H9 (cell line): ENCODE data around the gene WDR48. TPM values are rescaled to one million over a fixed set of nuclear protein-coding genes. Genes with fewer than 3 reads are reported as not detected.

ENCODE experiments used
- DNase-seq: peaks from one replicate; pipeline ENCODE4 v3.0.0-alpha.2; 2017
- H2AFZ ChIP-seq: one replicate; pipeline ENCODE4 v1.6.1; 2013; ENCODE audit warnings: mild to moderate bottlenecking, low read length, control low read depth, moderate library complexity
- H2AK5ac ChIP-seq: 2 replicates; pipeline ENCODE4 v1.6.1; 2013; ENCODE audit warnings: low read length, control low read depth, mixed read lengths; ENCODE audit not compliant: insufficient read length
- H2BK120ac ChIP-seq: one replicate; pipeline ENCODE4 v1.6.1; 2013; ENCODE audit warnings: low read depth, mild to moderate bottlenecking, low read length, control low read depth, inconsistent platforms; ENCODE audit not compliant: poor library complexity, severe bottlenecking
- H2BK12ac ChIP-seq: 2 replicates; pipeline ENCODE4 v1.6.1; 2013; ENCODE audit warnings: low read length, control low read depth, mixed read lengths, low read depth; ENCODE audit not compliant: insufficient read length
- H2BK15ac ChIP-seq: 2 replicates; pipeline ENCODE4 v1.6.1; 2013; ENCODE audit warnings: low read depth, low read length, control low read depth
- H2BK20ac ChIP-seq: one replicate; pipeline ENCODE4 v1.6.1; 2013; ENCODE audit warnings: low read depth, mild to moderate bottlenecking, low read length, control low read depth, inconsistent platforms; ENCODE audit not compliant: poor library complexity, severe bottlenecking
- H2BK5ac ChIP-seq: 2 replicates; pipeline ENCODE4 v1.6.1; 2013; ENCODE audit warnings: low read length, control low read depth, mixed read lengths; ENCODE audit not compliant: insufficient read length
- H3K14ac ChIP-seq: 2 replicates; pipeline ENCODE4 v1.6.1; 2013; ENCODE audit warnings: low read length, control low read depth; ENCODE audit not compliant: insufficient read depth
- H3K18ac ChIP-seq: 2 replicates; pipeline ENCODE4 v1.6.1; 2013; ENCODE audit warnings: low read depth, mild to moderate bottlenecking, mixed read lengths, low read length, control low read depth; ENCODE audit not compliant: insufficient read length
- H3K23ac ChIP-seq: 2 replicates; pipeline ENCODE4 v1.6.1; 2013; ENCODE audit warnings: low read length, control low read depth, mixed read lengths, low read depth; ENCODE audit not compliant: insufficient read length
- H3K23me2 ChIP-seq: 2 replicates; pipeline ENCODE4 v1.6.1; 2013; ENCODE audit warnings: low read depth, mild to moderate bottlenecking, mixed read lengths, low read length, control low read depth; ENCODE audit not compliant: insufficient read length, poor library complexity, severe bottlenecking
- H3K27ac ChIP-seq: 2 replicates; pipeline ENCODE4 v1.5.1; 2013; ENCODE audit warnings: low read length, control low read depth, mixed read lengths, low read depth; ENCODE audit not compliant: insufficient read length
- H3K27me3 ChIP-seq: 2 replicates; pipeline ENCODE4 v1.6.1; 2013; ENCODE audit warnings: low read length, control low read depth, inconsistent platforms; ENCODE audit not compliant: insufficient read depth
- H3K4ac ChIP-seq: 2 replicates; pipeline ENCODE4 v1.6.1; 2013; ENCODE audit warnings: low read depth, mild to moderate bottlenecking, control low read depth, inconsistent platforms, low read length, moderate library complexity
- H3K4me1 ChIP-seq: 2 replicates; pipeline ENCODE4 v1.6.1; 2013; ENCODE audit warnings: low read length, control low read depth, inconsistent platforms; ENCODE audit not compliant: insufficient read depth
- H3K4me2 ChIP-seq: 2 replicates; pipeline ENCODE4 v1.6.1; 2013; ENCODE audit warnings: low read length, control low read depth, mixed read lengths; ENCODE audit not compliant: insufficient read length, insufficient read depth
- H3K56ac ChIP-seq: 2 replicates; pipeline ENCODE4 v1.6.1; 2013; ENCODE audit warnings: low read depth, mild to moderate bottlenecking, mixed read lengths, low read length, control low read depth; ENCODE audit not compliant: insufficient read length
- H3K79me1 ChIP-seq: 2 replicates; pipeline ENCODE4 v1.6.1; 2013; ENCODE audit warnings: low read depth, mild to moderate bottlenecking, moderate library complexity, low read length, control low read depth, inconsistent platforms; ENCODE audit not compliant: insufficient read depth, poor library complexity, severe bottlenecking
- H3K79me2 ChIP-seq: 2 replicates; pipeline ENCODE4 v1.6.1; 2013; ENCODE audit warnings: low read length, control low read depth, inconsistent platforms; ENCODE audit not compliant: insufficient read depth
- H3K9ac ChIP-seq: 2 replicates; pipeline ENCODE4 v1.6.1; 2013; ENCODE audit warnings: low read length, control low read depth, mixed read lengths; ENCODE audit not compliant: insufficient read length; ENCODE audit errors: extremely low read depth
- H3K9me3 ChIP-seq: one replicate; pipeline ENCODE4 v1.6.1; 2013; ENCODE audit warnings: low read depth, low read length, inconsistent platforms; ENCODE audit not compliant: control insufficient read depth
- H3T11ph ChIP-seq: one replicate; pipeline ENCODE4 v1.6.1; 2013; ENCODE audit warnings: mild to moderate bottlenecking, low read length, control low read depth, inconsistent platforms
- H4K20me1 ChIP-seq: one replicate; pipeline ENCODE4 v1.6.1; 2013; ENCODE audit not compliant: control insufficient read depth, insufficient read length, insufficient read depth
- H4K5ac ChIP-seq: 2 replicates; pipeline ENCODE4 v1.6.1; 2013; ENCODE audit warnings: low read depth, mild to moderate bottlenecking, mixed read lengths, low read length, control low read depth; ENCODE audit not compliant: insufficient read length
- H4K8ac ChIP-seq: replicated peaks from 2 replicates; pipeline ENCODE4 v1.6.1; 2013; ENCODE audit warnings: low read length, control low read depth, mixed read lengths, low read depth; ENCODE audit not compliant: insufficient read length
- H4K91ac ChIP-seq: 2 replicates; pipeline ENCODE4 v1.6.1; 2013; ENCODE audit warnings: low read depth, mild to moderate bottlenecking, moderate library complexity, mixed read lengths, low read length, control low read depth; ENCODE audit not compliant: insufficient read length
- H3K27ac Mint-ChIP-seq, 3 experiments: 2 replicates in 2 of 3; 3 replicates in 1 of 3; pipeline ENCODE4 v1.8.0; 2020 to 2021; ENCODE audit warnings: mixed read lengths in 3 of 3, mild to moderate bottlenecking in 1 of 3, moderate library complexity in 1 of 3
- H3K27me3 Mint-ChIP-seq: 2 replicates; pipeline ENCODE4 v1.8.0; 2021; ENCODE audit warnings: low read depth, mild to moderate bottlenecking, moderate library complexity, mixed read lengths
- H3K36me3 Mint-ChIP-seq, 3 experiments: 2 replicates in 2 of 3; 3 replicates in 1 of 3; pipeline ENCODE4 v1.8.0; 2020 to 2021; ENCODE audit warnings: low read depth in 3 of 3, mixed read lengths in 3 of 3; ENCODE audit not compliant: insufficient read depth in 1 of 3
- H3K4me1 Mint-ChIP-seq, 2 experiments: 2 replicates each; pipeline ENCODE4 v1.8.0; 2020; ENCODE audit warnings: mixed read lengths in 2 of 2
- H3K4me3 Mint-ChIP-seq, 2 experiments: 2 replicates in 1 of 2; 3 replicates in 1 of 2; pipeline ENCODE4 v1.8.0; 2020 to 2021; ENCODE audit warnings: mild to moderate bottlenecking in 2 of 2, mixed read lengths in 2 of 2, moderate library complexity in 1 of 2
- H3K9me3 Mint-ChIP-seq, 2 experiments: 2 replicates in 1 of 2; 3 replicates in 1 of 2; pipeline ENCODE4 v1.8.0; 2020; ENCODE audit warnings: mild to moderate bottlenecking in 2 of 2, mixed read lengths in 2 of 2, moderate library complexity in 1 of 2
- CTCF ChIP-seq: fragments of 200-600 bp; sonication (generic); conservative IDR thresholded peaks from 3 replicates; pipeline ENCODE4 v1.8.0; 2021; ENCODE audit warnings: antibody characterized with exemption, mild to moderate bottlenecking
- total RNA-seq: library from RNA; stranded (reverse); gene quantifications from 2 replicates; pipeline ENCODE4 v1.2.1, GENCODE V29; 2021

Gene WDR48
- total RNA-seq, 1 experiment from 2014 or later, result 52.7 TPM

DNA sequence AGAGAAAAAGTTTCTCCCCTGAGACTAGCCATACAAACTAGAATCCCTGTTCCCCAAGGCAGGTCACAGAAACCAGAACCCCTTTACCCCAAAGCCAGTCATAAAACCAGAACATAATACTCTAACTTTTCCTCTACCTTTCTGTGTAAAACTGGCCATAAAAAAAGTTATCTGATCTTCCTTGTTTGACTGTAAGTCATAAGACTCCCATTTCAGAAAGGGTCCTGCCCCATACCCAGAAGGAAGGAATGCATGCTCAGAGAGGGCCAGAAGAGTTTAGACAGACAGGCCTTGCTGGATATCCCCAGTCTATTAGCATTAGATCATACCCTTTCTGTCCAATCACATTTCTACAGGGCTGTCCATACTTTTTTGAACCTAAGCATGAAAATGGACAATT, 27.3 kb upstream of the WDR48 start:
- no peaks in the 10 kb centered on the region for H3K79me2 ChIP-seq
- no peaks in the 10 kb centered on the region for H3K4me1 Mint-ChIP-seq
- H3K9ac ChIP-seq, result no peak overlapping the region
- H2BK20ac ChIP-seq, result no peak overlapping the region
- TF ChIP-seq CTCF, result no peak
- no peak overlapping the region for H3K56ac ChIP-seq
- no peaks in the 10 kb centered on the region for H3K9me3 ChIP-seq
- no peak overlapping the region for H2BK5ac ChIP-seq
- H3K9me3 Mint-ChIP-seq, result no peaks in the 10 kb centered on the region
- H3K14ac ChIP-seq, result no peak overlapping the region
- no peak overlapping the region for H3K4ac ChIP-seq
- no peak overlapping the region for H4K91ac ChIP-seq
- H3K4me2 ChIP-seq, result no peak overlapping the region
- H3K79me1 ChIP-seq, result no peaks in the 10 kb centered on the region
- H4K20me1 ChIP-seq, result no peaks in the 10 kb centered on the region
- H2BK12ac ChIP-seq, result no peak overlapping the region
- no peak overlapping the region for H3K23ac ChIP-seq
- H4K8ac ChIP-seq, result no peak overlapping the region
- no peak overlapping the region for H3T11ph ChIP-seq
- H3K23me2 ChIP-seq, result no peaks in the 10 kb centered on the region
- no peak overlapping the region for H3K18ac ChIP-seq
- H2BK120ac ChIP-seq, result no peak overlapping the region
- peaks cover 2% of the 10 kb centered on the region; the same call in 1 of the 2 replicates for H3K27me3 Mint-ChIP-seq
- no peak overlapping the region for H3K4me3 Mint-ChIP-seq
- no peak overlapping the region for H3K27ac ChIP-seq
- no peak overlapping the region for H2AK5ac ChIP-seq
- no peak overlapping the region for H2AFZ ChIP-seq
- no peaks in the 10 kb centered on the region for H3K4me1 ChIP-seq
- DNase-seq, result no peak
- H2BK15ac ChIP-seq, result no peak overlapping the region
- H3K27me3 ChIP-seq, result no peaks in the 10 kb centered on the region
- no peaks in the 10 kb centered on the region for H3K36me3 Mint-ChIP-seq
- no peak overlapping the region for H4K5ac ChIP-seq
- H3K27ac Mint-ChIP-seq, result no peak overlapping the region
